HTERT RPE-1 (cell line): Measurements from ENCODE around the gene VWA5A.

Experiments
- in situ Hi-C: fragments of 300-500 bp; cut with MboI; formaldehyde crosslinking; loops from 4 replicates; pipeline ENCODE4 v1.14.3; 2020; ENCODE audit warnings: low sequenced_read_pairs

The VWA5A gene

DNA sequence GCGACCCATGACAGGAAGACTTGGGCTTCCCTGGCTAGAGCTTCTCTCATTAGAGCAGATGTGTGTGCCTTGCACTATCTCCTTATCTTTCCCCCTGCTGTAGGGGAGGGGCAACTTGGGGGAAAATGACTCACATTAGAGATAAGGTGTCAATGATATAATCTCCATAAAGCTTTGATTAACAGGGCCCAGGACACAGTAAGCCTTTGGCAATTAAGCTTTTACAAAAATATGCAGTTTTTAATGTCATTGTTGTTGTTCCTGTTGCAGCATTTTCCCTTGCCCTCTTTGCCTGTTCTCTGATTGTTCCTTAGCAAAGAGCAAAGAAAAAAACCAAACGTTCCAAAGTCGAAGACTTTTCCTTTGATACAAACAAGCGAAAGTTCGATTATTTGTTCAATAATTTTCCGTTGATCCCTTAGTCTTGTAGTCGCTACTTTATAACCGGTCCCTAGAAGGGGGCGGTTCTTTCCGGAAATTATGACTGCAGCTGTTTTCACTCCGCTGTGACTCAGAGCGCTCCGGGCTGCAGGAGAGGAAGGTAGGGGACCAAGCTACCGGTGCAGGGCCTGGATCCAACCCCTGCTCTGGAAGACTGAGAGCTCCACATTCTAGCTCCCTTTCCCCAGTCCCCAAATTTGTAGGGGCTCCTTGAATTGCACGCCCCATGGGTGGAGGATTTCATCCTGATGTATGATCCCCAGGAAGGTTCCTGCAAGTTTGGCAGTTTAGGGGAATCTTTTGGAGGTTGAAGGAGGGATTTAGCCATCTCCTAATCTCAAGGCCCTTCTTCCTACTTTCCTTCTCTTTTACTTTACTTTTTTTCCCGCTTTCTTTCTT, at the start of gene VWA5A:
TSS of gene VWA5A (plus strand) at position 509 of the 840 bp plus-strand sequence. CDS start 2,062 bp downstream, outside the sequence.
- in situ Hi-C loops = no loop called here

GRCh38 chr11:124068601-124069110, 46.6 kb upstream of the VWA5A start:
- in situ Hi-C loops = no loop called here

GRCh38 chr11:124069429-124070401, 45.5 kb upstream of the VWA5A start:
- in situ Hi-C loops = no loop called here

- in situ Hi-C loops = no loop called here
Observed at GRCh38 chr11:124070915-124071622, 44.2 kb upstream of the VWA5A start.

DNA sequence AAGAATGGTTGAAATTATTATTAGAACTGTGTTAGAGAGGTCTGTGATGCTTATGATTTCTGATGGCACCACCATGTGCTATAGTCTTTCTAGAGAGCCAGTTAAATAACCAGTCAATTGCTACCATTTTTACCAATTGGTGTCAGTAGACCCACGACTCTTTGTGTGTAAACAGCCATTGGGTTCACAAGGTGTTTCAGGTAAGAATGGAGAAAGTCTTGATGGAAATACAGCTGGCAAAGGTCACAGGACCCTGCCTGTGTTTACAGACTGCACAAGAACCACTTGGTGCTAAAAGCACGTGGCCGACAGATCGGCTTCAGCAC, 43.7 kb upstream of the VWA5A start:
- in situ Hi-C loops = no loop called here

- in situ Hi-C loops = no loop called here
Observed at GRCh38 chr11:124072147-124072546, 43.1 kb upstream of the VWA5A start.

- in situ Hi-C loops = no loop called here
Observed at GRCh38 chr11:124074554-124074953, 40.7 kb upstream of the VWA5A start.

DNA sequence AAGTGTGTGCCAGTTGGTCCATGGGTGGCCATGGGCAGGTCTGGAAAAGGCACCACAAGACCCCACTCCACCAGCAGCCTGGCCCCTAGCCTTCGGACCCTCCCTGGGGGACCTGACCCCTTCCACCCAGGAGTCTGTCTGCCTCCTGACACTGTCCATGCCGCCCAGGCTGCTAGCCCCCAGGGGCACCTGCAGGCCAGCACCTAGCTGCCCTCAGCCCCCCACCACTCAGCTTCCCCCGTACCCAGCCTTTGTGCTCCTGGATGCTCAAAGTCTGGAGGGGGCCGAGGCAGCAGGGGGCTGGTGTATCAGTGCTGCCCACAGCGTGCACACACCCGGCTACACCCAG, 39.8 kb upstream of the VWA5A start:
- in situ Hi-C loops = no loop called here

DNA sequence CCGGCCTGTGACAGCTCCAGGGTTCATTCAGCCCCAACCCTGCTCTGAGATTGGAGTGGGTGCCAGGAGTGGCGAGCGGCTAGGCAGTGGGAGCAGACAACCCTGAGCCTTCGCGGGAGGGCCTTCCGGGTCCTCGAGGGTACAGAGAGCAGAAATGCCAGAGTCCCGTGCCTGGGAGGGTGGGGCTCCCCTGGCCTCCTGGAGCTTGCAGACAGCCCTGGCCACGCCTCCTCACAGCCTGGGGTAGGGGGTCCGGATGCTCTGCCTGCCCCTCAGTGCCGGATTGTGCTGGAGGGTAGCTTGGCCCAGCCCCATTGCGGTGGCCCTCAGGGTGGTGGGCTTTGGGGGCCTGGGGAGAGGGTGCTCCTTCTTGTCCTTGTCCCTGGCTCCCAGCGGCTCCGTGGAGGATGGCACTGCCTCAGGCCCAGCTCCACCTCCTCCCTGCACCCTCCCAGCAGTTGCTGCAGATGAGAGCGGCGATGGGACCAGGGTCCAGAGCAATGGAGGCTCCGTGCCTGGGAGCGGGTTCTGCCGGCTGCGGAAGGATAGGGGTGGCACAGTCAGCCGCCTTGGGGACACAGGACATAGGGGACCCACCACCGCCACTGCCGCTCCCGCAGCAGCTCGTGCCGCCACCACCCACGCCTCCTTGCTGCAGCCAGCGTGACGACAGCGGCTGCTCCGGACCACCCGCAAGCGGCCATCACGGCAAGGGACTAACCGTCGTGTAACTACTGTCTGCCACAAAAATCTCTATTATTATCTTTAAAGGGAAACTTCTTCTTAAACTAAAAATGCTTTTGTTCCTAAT, 39.2 kb upstream of the VWA5A start:
- in situ Hi-C loops = no loop called here

DNA sequence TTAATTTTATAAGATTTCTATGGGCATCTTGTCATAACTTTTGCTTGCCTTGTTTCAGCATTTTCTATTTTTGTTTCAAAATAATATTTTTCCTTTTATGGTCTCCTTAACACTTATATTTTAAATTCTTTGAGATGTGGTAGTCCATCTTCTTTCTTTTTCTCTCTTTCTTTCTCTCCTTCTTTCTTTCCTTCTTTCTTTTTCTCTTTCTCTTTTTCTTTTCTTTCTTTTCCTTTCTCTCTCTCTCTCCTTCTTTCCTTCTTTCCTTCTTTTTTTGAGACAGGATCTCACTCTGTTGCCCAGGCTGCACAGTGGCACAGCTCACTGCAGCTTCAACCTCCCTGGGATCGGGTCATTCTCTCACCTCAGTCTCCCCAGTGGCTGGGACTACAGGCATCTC, 38.0 kb upstream of the VWA5A start:
- in situ Hi-C loops = no loop called here

- in situ Hi-C loops = no loop called here
Observed at GRCh38 chr11:124078591-124078990, 36.7 kb upstream of the VWA5A start.

- in situ Hi-C loops = no loop called here
Observed at GRCh38 chr11:124079631-124080326, 35.5 kb upstream of the VWA5A start.

DNA sequence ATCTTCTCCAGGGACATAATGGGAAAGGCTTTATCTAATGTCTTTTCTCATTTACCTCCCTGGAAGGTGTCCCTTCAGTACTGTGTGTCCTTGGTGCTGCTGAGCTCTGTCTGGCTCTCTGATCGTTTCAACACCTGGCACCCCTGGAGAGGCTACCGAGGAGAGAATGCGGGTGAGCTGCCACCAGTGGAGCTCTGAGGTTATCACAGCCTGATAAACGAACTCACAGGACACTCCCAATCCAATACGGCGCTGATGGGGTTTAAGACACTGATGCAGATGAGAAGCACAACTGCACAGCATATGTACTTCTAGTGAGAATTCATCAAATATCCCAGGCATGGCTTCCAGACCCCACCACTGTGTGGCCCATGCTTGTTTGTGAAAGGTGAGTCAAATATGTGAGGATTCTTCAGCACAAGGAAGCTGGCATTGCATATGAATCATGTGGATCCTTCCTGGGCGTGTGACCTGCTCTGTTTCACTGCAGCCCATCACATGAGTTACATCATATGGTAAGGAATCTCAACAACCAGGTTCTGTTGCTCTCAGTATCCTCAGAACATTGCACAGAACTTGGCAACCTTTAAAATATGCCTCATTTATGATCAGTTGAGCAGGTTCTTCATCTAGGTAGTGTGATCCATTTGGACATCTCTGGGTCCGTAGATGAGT, 34.8 kb upstream of the VWA5A start:
- in situ Hi-C loops = no loop called here

GRCh38 chr11:124081483-124081882, 33.8 kb upstream of the VWA5A start:
- in situ Hi-C loops = no loop called here

DNA sequence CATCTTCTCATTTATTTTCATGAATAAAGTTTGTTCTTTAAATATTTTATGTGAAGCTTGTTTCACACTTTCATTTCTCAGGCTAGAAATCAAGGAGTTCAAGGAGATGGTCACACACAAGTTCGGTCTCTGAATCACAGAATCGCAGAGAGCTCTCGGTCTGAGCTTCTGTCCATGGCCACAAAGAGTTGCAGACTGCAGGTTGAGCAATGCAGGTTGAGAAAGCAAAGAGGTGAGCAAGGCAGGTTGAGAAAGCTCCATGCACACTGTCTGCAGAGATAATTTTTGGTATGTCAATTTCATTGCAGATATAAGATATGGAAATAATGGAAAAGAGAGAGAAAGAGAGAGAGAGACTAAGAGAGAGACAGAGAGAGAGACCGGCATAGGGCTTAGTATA, 32.9 kb upstream of the VWA5A start:
- in situ Hi-C loops = no loop called here

GRCh38 chr11:124085583-124085982, 29.7 kb upstream of the VWA5A start:
- in situ Hi-C loops = no loop called here

- in situ Hi-C loops = no loop called here
Observed at GRCh38 chr11:124085997-124086846, 29.0 kb upstream of the VWA5A start.

DNA sequence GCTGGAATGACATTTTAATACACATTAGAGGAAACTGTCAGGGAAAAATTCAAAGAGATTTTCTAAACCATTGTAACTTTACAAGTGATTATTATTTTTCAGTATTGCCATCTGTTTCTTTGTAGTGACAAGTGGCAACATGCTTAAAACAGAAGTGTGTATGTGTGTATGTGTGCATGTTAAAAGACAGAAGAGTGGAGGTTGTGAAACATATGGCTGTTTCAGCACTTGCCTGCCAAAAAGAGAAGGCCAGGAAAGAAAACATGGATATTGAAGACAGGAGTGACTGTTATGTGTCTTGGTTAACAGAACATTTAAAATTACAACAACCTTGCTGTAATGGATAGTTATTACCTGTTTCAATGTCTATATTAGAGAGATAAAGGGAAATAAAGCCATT, 24.3 kb upstream of the VWA5A start:
- in situ Hi-C loops = no loop called here
